Measurements from ENCODE around the gene SIGLEC10. TPM values are rescaled to one million over a fixed set of nuclear protein-coding genes. Genes with fewer than 3 reads are reported as not detected.

The SIGLEC10 gene
- total and polyA plus RNA-seq, 9 donors: 0.30 to 9.4 (median 2.3) TPM

- Histone ChIP-seq H3K4me3 (no peak within 1 kb of the TSS), H3K36me3 (no peaks in the 10 kb centered on the region), H3K27ac (no peak within 1 kb of the TSS), H3K4me1 (ENCODE audit: insufficient read depth) (peaks cover 4% of the 10 kb centered on the region), H3K9me3 (no peaks in the 10 kb centered on the region), H3K27me3 (no peaks in the 10 kb centered on the region)
- intact Hi-C loops (cut with DNase I): no loop called here
- WGBS, 3 donors: 34 to 39% (median 35%) methylated on average over 9 of the region's 9 CpGs
- TF ChIP-seq POLR2A (IDR thresholded peaks at IDR 0.05): no peak
- TF ChIP-seq EP300 (IDR thresholded peaks at IDR 0.05): no peak
- no peak for TF ChIP-seq CTCF (IDR thresholded peaks at IDR 0.05)
- DNase-seq: no peak
These were observed 44.6 kb downstream of the SIGLEC10 start, which contains the start of gene NKG7 for GRCh38 chr19:51372649-51373504. TSS of gene NKG7 (minus strand) at chr19:51372654. CDS start at chr19:51372535, 119 bp downstream.

GRCh38 chr19:51372021-51372648 is 45.3 kb downstream of the SIGLEC10 start:
- no peak for DNase-seq
- intact Hi-C loops (cut with DNase I): no loop called here
- WGBS, 3 donors: 77 to 82% (median 77%) methylated on average over 18 of the region's 18 CpGs

GRCh38 chr19:51371186-51371690 is 46.2 kb downstream of the SIGLEC10 start:
- H3K9me3 ChIP-seq: no peaks in the 10 kb centered on the region
- no peaks in the 10 kb centered on the region for H3K36me3 ChIP-seq
- H3K27me3 ChIP-seq: no peaks in the 10 kb centered on the region
- H3K4me1 ChIP-seq (ENCODE audit: insufficient read depth): peaks cover 4% of the 10 kb centered on the region
- no peak for TF ChIP-seq CTCF (IDR thresholded peaks at IDR 0.05)
- no peak for TF ChIP-seq POLR2A (IDR thresholded peaks at IDR 0.05)
- TF ChIP-seq EP300 (IDR thresholded peaks at IDR 0.05): no peak
- 62 to 72% (median 66%) methylated on average over 8 of the region's 8 CpGs for WGBS, 3 donors
- DNase-seq: no peak
- H3K4me3 ChIP-seq: no peak overlapping the region
- intact Hi-C loops (cut with DNase I): no loop called here
- no peak overlapping the region for H3K27ac ChIP-seq

More at GRCh38 chr19:51372021-51372648, 45.3 kb downstream of the SIGLEC10 start:
- Histone ChIP-seq H3K27ac (no peak overlapping the region), H3K9me3 (no peaks in the 10 kb centered on the region), H3K4me3 (no peak overlapping the region), H3K36me3 (no peaks in the 10 kb centered on the region), H3K27me3 (no peaks in the 10 kb centered on the region), H3K4me1 (ENCODE audit: insufficient read depth) (peaks cover 4% of the 10 kb centered on the region)
- TF ChIP-seq EP300 (IDR thresholded peaks at IDR 0.05) (no peak), CTCF (IDR thresholded peaks at IDR 0.05) (no peak), POLR2A (IDR thresholded peaks at IDR 0.05) (no peak)

GRCh38 chr19:51370230-51370629 is 47.2 kb downstream of the SIGLEC10 start:
- Histone ChIP-seq H3K4me1 (ENCODE audit: insufficient read depth) (peaks cover 7% of the 10 kb centered on the region), H3K36me3 (no peaks in the 10 kb centered on the region), H3K4me3 (no peak overlapping the region), H3K27ac (no peak overlapping the region), H3K9me3 (no peaks in the 10 kb centered on the region), H3K27me3 (no peaks in the 10 kb centered on the region)
- DNase-seq: no peak
- WGBS, 3 donors: 53 to 54% (median 53%) methylated on average over 4 of the region's 4 CpGs
- intact Hi-C loops (cut with DNase I): no loop called here
- TF ChIP-seq EP300 (IDR thresholded peaks at IDR 0.05): no peak
